ENCODE measurements around the gene TET3. TPM values are rescaled to one million over a fixed set of nuclear protein-coding genes. Genes with fewer than 3 reads are reported as not detected.
A peak's percentile ranks its signal among the peaks of the same experiment; 100 is the strongest.

TET3 gene
- polyA plus RNA-seq, 2 of the 4 experiments (the other 2 are of a cell fraction), result 4.6 to 6.1 TPM

GRCh38 chr2:73985308-73986084, 786 bp downstream of the TET3 start:
- Histone ChIP-seq H3K4me1 (peaks cover 56% of the 10 kb centered on the region), H3K4me2 (peak overlapping the region; percentile 80), H3K27ac (peak overlapping the region; percentile 92 to 99), H3K9me3 (no peaks in the 10 kb centered on the region), H3K4me3 (peak overlapping the region; percentile 77)
- peak in 1 of 2 experiments; percentile 10; a peak in 2 of 6 replicates for ATAC-seq
- DNase-seq (ENCODE audit: low read depth in 1 of 2, low spot score in 1 of 2), result peak; percentile 27 to 36
- no peak for FAIRE-seq
- ChIA-PET CTCF (interaction anchor here (0.9 to 1.7 kb wide), 4 partner anchors 12 to 41 kb away, joined by 3 to 7 read pairs (median 3); no protein-coding TSS in a partner anchor), POLR2A (no interaction called here)
- WGBS (ENCODE audit: missing lambda C conversion rate), result 2% methylated on average over 24 of the region's 66 CpGs
- TF ChIP-seq ZSCAN20 (CRISPR knock-in tag; IDR thresholded peaks at IDR 0.05), result no peak
- peak; percentile 20; the same call in 1 of the 2 replicates for TF ChIP-seq E2F6 (IDR thresholded peaks at IDR 0.05; ENCODE audit: borderline replicate concordance, low read depth)
- TF ChIP-seq RAD21 (conservative IDR thresholded peaks at IDR 0.05 in 1 of 2, IDR thresholded peaks at IDR 0.05 in 1 of 2), result no peak
- TF ChIP-seq MAFK (IDR thresholded peaks at IDR 0.05; ENCODE audit: partially characterized antibody), result peak; percentile 33
- peak; percentile 34; the same call in 1 of the 2 replicates for TF ChIP-seq PHF8 (IDR thresholded peaks at IDR 0.05; ENCODE audit: borderline replicate concordance, low read depth)
- peak; percentile 10; the same call in 1 of the 2 replicates for TF ChIP-seq MAX (IDR thresholded peaks at IDR 0.05)
- no peak for TF ChIP-seq KDM1A (IDR thresholded peaks at IDR 0.05; ENCODE audit: low read depth)

GRCh38 chr2:73986085-73986681, 1.5 kb downstream of the TET3 start:
- peaks cover 54% of the 10 kb centered on the region for H3K4me1 ChIP-seq
- POLR2A ChIA-PET, result interaction anchor here (0.6 kb wide), 1 partner anchor 143 kb away, joined by 6 read pairs; no protein-coding TSS in a partner anchor
- no peak for DNase-seq (ENCODE audit: low read depth in 1 of 2, low spot score in 1 of 2)
- TF ChIP-seq REST (IDR thresholded peaks at IDR 0.05), result no peak
- no peak for TF ChIP-seq HEYL (CRISPR knock-in tag; IDR thresholded peaks at IDR 0.05)
- no peak for TF ChIP-seq FOSL2 (IDR thresholded peaks at IDR 0.05)
- no peak for TF ChIP-seq FOSL2 (CRISPR knock-in tag; IDR thresholded peaks at IDR 0.05)
- no peak for TF ChIP-seq TP53 (CRISPR knock-in tag; IDR thresholded peaks at IDR 0.05)
- no peak for TF ChIP-seq RNF2 (IDR thresholded peaks at IDR 0.05; ENCODE audit: borderline replicate concordance, low read depth)
- no peak for TF ChIP-seq ZFP36 (IDR thresholded peaks at IDR 0.05; ENCODE audit: borderline replicate concordance, partially characterized antibody)
- no peak for TF ChIP-seq CBX2 (IDR thresholded peaks at IDR 0.05; ENCODE audit: borderline replicate concordance, low read depth)
- no peak for TF ChIP-seq CHD2 (IDR thresholded peaks at IDR 0.05; ENCODE audit: low read length, partially characterized antibody)
- TF ChIP-seq ZC3H11A (IDR thresholded peaks at IDR 0.05), result no peak
- no peak for TF ChIP-seq TFCP2L1 (CRISPR knock-in tag; IDR thresholded peaks at IDR 0.05)
- no peak for TF ChIP-seq HDAC2 (IDR thresholded peaks at IDR 0.05)
- TF ChIP-seq CTCF (IDR thresholded peaks at IDR 0.05), result no peak
- no peak for TF ChIP-seq RARB (CRISPR knock-in tag; IDR thresholded peaks at IDR 0.05)
- TF ChIP-seq E2F6 (IDR thresholded peaks at IDR 0.05; ENCODE audit: borderline replicate concordance, low read depth), result no peak
- no peak for TF ChIP-seq MYC (IDR thresholded peaks at IDR 0.05; ENCODE audit: borderline replicate concordance, low read length)
- no peak for TF ChIP-seq HOXB5 (CRISPR knock-in tag; IDR thresholded peaks at IDR 0.05)
- no peak for TF ChIP-seq ESRRA (IDR thresholded peaks at IDR 0.05; ENCODE audit: borderline replicate concordance, low read length)
- no peak for TF ChIP-seq NR3C1 (IDR thresholded peaks at IDR 0.05)
- peak overlapping the region; percentile 92 to 99 for H3K27ac ChIP-seq
- H3K4me3 ChIP-seq, result peak overlapping the region; percentile 77
- no peaks in the 10 kb centered on the region for H3K9me3 ChIP-seq
- WGBS (ENCODE audit: missing lambda C conversion rate), result 93% methylated on average over 21 of the region's 21 CpGs
- peak overlapping the region; percentile 80 for H3K4me2 ChIP-seq
- CTCF ChIA-PET, result interaction anchor here (0.9 to 1.7 kb wide), 4 partner anchors 11 to 41 kb away, joined by 3 to 7 read pairs (median 3); no protein-coding TSS in a partner anchor
- ATAC-seq, result no peak
- FAIRE-seq, result no peak
